Measurements from ENCODE around the gene TPGS2.
A peak's percentile ranks its signal among the peaks of the same experiment; 100 is the strongest.
"Not testable (repeated sequence)": the region's sequence is repeated elsewhere in the genome, so short reads cannot be mapped to it uniquely, and the experiment has no call there.

The TPGS2 gene

GRCh38 chr18:36775396-36775795, 53.4 kb downstream of the TPGS2 start:
- no peak for DNase-seq (ENCODE audit: low read depth)

- peak; percentile 66 for DNase-seq (ENCODE audit: low read depth)
Observed at GRCh38 chr18:36772241-36772723, 56.5 kb downstream of the TPGS2 start.

- DNase-seq (ENCODE audit: low read depth) = no peak
Observed at GRCh38 chr18:36771245-36771644, 57.6 kb downstream of the TPGS2 start.

- DNase-seq (ENCODE audit: low read depth) = peak; percentile 18
Observed at GRCh38 chr18:36770315-36770946, 58.4 kb downstream of the TPGS2 start.

GRCh38 chr18:36769611-36770314, 59.0 kb downstream of the TPGS2 start:
- DNase-seq (ENCODE audit: low read depth) = no peak

- DNase-seq (ENCODE audit: low read depth) = no peak
Observed at GRCh38 chr18:36769172-36769571, 59.6 kb downstream of the TPGS2 start.

GRCh38 chr18:36766836-36767235, 62.0 kb downstream of the TPGS2 start:
- no peak for DNase-seq (ENCODE audit: low read depth)

GRCh38 chr18:36762965-36763364, 65.8 kb downstream of the TPGS2 start:
- not testable (repeated sequence) for DNase-seq (ENCODE audit: low read depth)

GRCh38 chr18:36762074-36762473, 66.7 kb downstream of the TPGS2 start:
- DNase-seq (ENCODE audit: low read depth) = no peak

GRCh38 chr18:36761186-36761698, 67.6 kb downstream of the TPGS2 start:
- DNase-seq (ENCODE audit: low read depth) = no peak

GRCh38 chr18:36760598-36760997, 68.2 kb downstream of the TPGS2 start:
- DNase-seq (ENCODE audit: low read depth) = no peak

- DNase-seq (ENCODE audit: low read depth) = no peak
Observed at GRCh38 chr18:36759167-36759776, 69.5 kb downstream of the TPGS2 start.

GRCh38 chr18:36758623-36759022, 70.2 kb downstream of the TPGS2 start:
- DNase-seq (ENCODE audit: low read depth) = no peak

GRCh38 chr18:36757991-36758390, 70.8 kb downstream of the TPGS2 start:
- peak; percentile 37 for DNase-seq (ENCODE audit: low read depth)

- peak; percentile 42 for DNase-seq (ENCODE audit: low read depth)
Observed at GRCh38 chr18:36757081-36757480, 71.7 kb downstream of the TPGS2 start.

- DNase-seq (ENCODE audit: low read depth) = peak; percentile 70
Observed at GRCh38 chr18:36756242-36756641, 72.6 kb downstream of the TPGS2 start.

- DNase-seq (ENCODE audit: low read depth) = no peak
Observed at GRCh38 chr18:36752929-36753865, 75.6 kb downstream of the TPGS2 start.

- DNase-seq (ENCODE audit: low read depth) = no peak
Observed at GRCh38 chr18:36745219-36745975, 83.4 kb downstream of the TPGS2 start.

GRCh38 chr18:36744261-36744876, 84.4 kb downstream of the TPGS2 start:
- no peak for DNase-seq (ENCODE audit: low read depth)
